Mucosa of descending colon (tissue), 3 donors: ENCODE results near the gene TSPAN5. TPM values are rescaled to one million over a fixed set of nuclear protein-coding genes. Genes with fewer than 3 reads are reported as not detected.
A peak's percentile ranks its signal among the peaks of the same experiment; 100 is the strongest.

Experiments
- ATAC-seq: fragments of 200-7000 bp; cut with Tn5 transposase; one replicate; pipeline ENCODE4 v1.9.1; 2020; ENCODE audit warnings: mild to moderate bottlenecking, moderate library complexity
- DNase-seq, 3 donors: peaks; one replicate each; pipeline ENCODE4 v3.0.0-alpha.2; 2020
- H3K36me3 ChIP-seq: fragments of 200-600 bp; one replicate; pipeline ENCODE4 v1.8.0; 2021; ENCODE audit warnings: low read depth, mild to moderate bottlenecking
- H3K4me1 ChIP-seq: fragments of 200-600 bp; one replicate; pipeline ENCODE4 v1.8.0; 2021; ENCODE audit warnings: low read depth, mild to moderate bottlenecking
- H3K4me3 ChIP-seq: fragments of 200-600 bp; one replicate; pipeline ENCODE4 v1.8.0; 2021; ENCODE audit warnings: mild to moderate bottlenecking
- H3K9me3 ChIP-seq: fragments of 200-600 bp; one replicate; pipeline ENCODE4 v1.8.0; 2021; ENCODE audit warnings: mild to moderate bottlenecking
- CTCF ChIP-seq: fragments of 200-600 bp; IDR thresholded peaks from one replicate; pipeline ENCODE4 v1.8.0; 2022; ENCODE audit warnings: antibody characterized with exemption, mild to moderate bottlenecking
- intact Hi-C, 2 donors: fragments of 100-400 bp; cut with DNase I in 1 of 2; cut with micrococcal nuclease in 1 of 2; formaldehyde crosslinking; loops; one replicate each; pipeline versions ENCODE4 v1.11.0 to v1.11.1; 2022; cut with DNase I, micrococcal nuclease
- total RNA-seq, 3 donors: library from RNA; stranded (reverse); fragmentation: NEBNext Ultra II Directional in 2 of 3; extraction: Animal tissue kit (Norgen Biotek cat#: 25700) in 2 of 3; gene quantifications; one replicate each; pipeline versions ENCODE4 v1.2.1 to v1.2.4, GENCODE V29; 2021 to 2023
- donor health status: DM: no; HTN: no; CAD: no; lungs with moderate emphysema.
- donor health status: DM: no; HTN: no; CAD: no.
- donor health status: DM: no; HTN: yes; CAD: no.

TSPAN5 gene
- total RNA-seq, 3 donors from 2014 or later = 3.9 to 11.8 (median 4.9) TPM

- TF ChIP-seq CTCF = no peak
- no peaks in the 10 kb centered on the region for H3K36me3 ChIP-seq
- H3K4me3 ChIP-seq = no peak overlapping the region
- intact Hi-C loops = no loop called here
- DNase-seq (no peak), ATAC-seq (no peak)
- H3K9me3 ChIP-seq = no peaks in the 10 kb centered on the region
- no peaks in the 10 kb centered on the region for H3K4me1 ChIP-seq
Observed at GRCh38 chr4:98558471-98559169, 99.8 kb downstream of the TSPAN5 start.

- Histone ChIP-seq H3K9me3 (no peaks in the 10 kb centered on the region), H3K36me3 (no peaks in the 10 kb centered on the region), H3K4me3 (no peak overlapping the region), H3K4me1 (no peaks in the 10 kb centered on the region)
- ATAC-seq (peak; percentile 59), DNase-seq (peak in 1 of 3 donors; percentile 24)
- no peak for TF ChIP-seq CTCF
- intact Hi-C loops = no loop called here
Observed at GRCh38 chr4:98557194-98557892, 101.1 kb downstream of the TSPAN5 start.

DNA sequence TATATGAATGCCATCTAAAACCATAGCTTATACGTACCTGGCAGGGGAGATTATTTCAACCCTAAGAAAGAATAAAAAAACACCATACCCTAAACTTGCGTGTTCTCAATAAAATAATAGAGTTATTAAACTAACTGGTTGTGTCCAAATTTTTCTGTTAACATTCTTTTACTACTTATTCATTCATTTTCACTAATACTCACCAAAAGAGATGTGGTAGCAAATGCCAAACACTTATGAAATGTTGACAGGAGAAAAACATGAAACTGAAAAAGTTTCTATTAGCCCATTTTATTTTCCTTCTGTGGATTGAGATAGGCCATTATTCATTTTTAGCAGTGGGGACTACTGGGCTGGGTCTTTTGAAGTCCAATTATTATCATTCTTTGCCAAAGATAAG lies 102.0 kb downstream of the TSPAN5 start:
- intact Hi-C loops = no loop called here
- Histone ChIP-seq H3K4me1 (no peaks in the 10 kb centered on the region), H3K4me3 (no peak overlapping the region), H3K36me3 (no peaks in the 10 kb centered on the region), H3K9me3 (no peaks in the 10 kb centered on the region)
- DNase-seq (no peak), ATAC-seq (no peak)
- no peak for TF ChIP-seq CTCF

- no peak for TF ChIP-seq CTCF
- Histone ChIP-seq H3K4me3 (no peak overlapping the region), H3K4me1 (no peaks in the 10 kb centered on the region), H3K9me3 (no peaks in the 10 kb centered on the region), H3K36me3 (no peaks in the 10 kb centered on the region)
- DNase-seq (no peak), ATAC-seq (no peak)
- intact Hi-C loops = no loop called here
Observed at GRCh38 chr4:98555798-98556445, 102.5 kb downstream of the TSPAN5 start.

GRCh38 chr4:98546910-98547594 lies 111.4 kb downstream of the TSPAN5 start:
- Histone ChIP-seq H3K36me3 (no peaks in the 10 kb centered on the region), H3K4me3 (no peak overlapping the region), H3K9me3 (no peaks in the 10 kb centered on the region), H3K4me1 (no peaks in the 10 kb centered on the region)
- no peak for TF ChIP-seq CTCF
- no peak for DNase-seq
- intact Hi-C loops = no loop called here
- peak; percentile 12 for ATAC-seq
